A549 (cell line): ENCODE results near the gene RTKN2. TPM values are rescaled to one million over a fixed set of nuclear protein-coding genes. Genes with fewer than 3 reads are reported as not detected.

Experiments
- ATAC-seq, 2 experiments: fragments of 200-7000 bp in 1 of 2; fragments of >200 bp in 1 of 2; cut with Nextera tagmentation in 1 of 2; cut with Tn5 transposase in 1 of 2; 3 replicates each; pipeline versions ENCODE4 v1.8.0 to v1.9.1; 2018 to 2020; ENCODE audit warnings: mild to moderate bottlenecking in 1 of 2, moderate library complexity in 1 of 2
- CTCF ChIA-PET: fragments of 300-600 bp; sonication (Branson Sonifier 250); formaldehyde crosslinking; extraction: SDS; loops from one replicate; lab custom pipeline; 2021; ENCODE audit warnings: antibody characterized with exemption, inconsistent platforms; lab: Yijun Ruan, JAX
- POLR2A ChIA-PET: fragments of 350-600 bp; formaldehyde crosslinking; extraction: SDS; loops from one replicate; lab custom pipeline; 2021; ENCODE audit warnings: antibody characterized with exemption, inconsistent platforms; lab: Yijun Ruan, JAX
- DNase-seq, 2 experiments: peaks; one replicate each; pipeline versions ENCODE4 v3.0.0 to v3.0.0-alpha.2; 2011 to 2016; ENCODE audit warnings: low read depth in 1 of 2, low spot score in 1 of 2
- FAIRE-seq: peaks from 2 replicates; lab custom pipeline; 2011; peaks lifted over from hg19 to GRCh38; lab: Jason Lieb, UNC
- H3K27ac ChIP-seq, 2 experiments: fragments of >200 bp; sonication (Bioruptor Twin); formaldehyde crosslinking; 3 replicates each; pipeline ENCODE4 v1.5.1; 2016 to 2017
- H3K4me1 ChIP-seq: fragments of >200 bp; sonication (Bioruptor Twin); formaldehyde crosslinking; 3 replicates; pipeline ENCODE4 v1.6.1; 2016
- H3K4me2 ChIP-seq: fragments of >200 bp; sonication (Bioruptor Twin); formaldehyde crosslinking; 3 replicates; pipeline ENCODE4 v1.6.1; 2016
- H3K4me3 ChIP-seq: fragments of >200 bp; sonication (Bioruptor Twin); formaldehyde crosslinking; 3 replicates; pipeline ENCODE4 v1.5.1; 2016
- H3K9me3 ChIP-seq: fragments of >200 bp; sonication (Bioruptor Twin); formaldehyde crosslinking; 3 replicates; pipeline ENCODE4 v1.6.1; 2016
- BCL3 ChIP-seq: fragments of >200 bp; sonication (Bioruptor Twin); formaldehyde crosslinking; IDR thresholded peaks from 3 replicates; pipeline ENCODE4 v1.6.1; 2016
- E2F6 ChIP-seq: IDR thresholded peaks from 2 replicates; pipeline ENCODE4 v1.6.1; 2012; ENCODE audit warnings: low read depth, borderline replicate concordance
- EHF ChIP-seq: fragments of 250-450 bp; sonication (Bioruptor Pico); IDR thresholded peaks from 2 replicates; pipeline ENCODE4 v1.5.0; 2020; ENCODE audit warnings: mild to moderate bottlenecking
- EHMT2 ChIP-seq: fragments of 200-600 bp; sonication (generic); IDR thresholded peaks from 2 replicates; pipeline ENCODE4 v1.6.1; 2016; ENCODE audit warnings: antibody characterized with exemption, low read depth, mild to moderate bottlenecking, moderate library complexity
- FOSL2 ChIP-seq, 2 experiments: fragments of 450-650 bp in 1 of 2; fragments of >200 bp in 1 of 2; sonication (Bioruptor Twin) in 1 of 2; formaldehyde crosslinking; IDR thresholded peaks; 2 replicates each; pipeline versions ENCODE4 v1.5.0 to v1.6.1; 2016 to 2020; ENCODE audit warnings: mild to moderate bottlenecking in 1 of 2, moderate library complexity in 1 of 2
- HMGXB4 ChIP-seq: fragments of 250-450 bp; sonication (Bioruptor Pico); IDR thresholded peaks from 2 replicates; pipeline ENCODE4 v1.5.0; 2021; ENCODE audit warnings: mild to moderate bottlenecking, moderate library complexity, borderline replicate concordance
- HOXA7 ChIP-seq: fragments of 250-450 bp; sonication (Bioruptor Pico); IDR thresholded peaks from 2 replicates; pipeline ENCODE4 v1.5.0; 2020; ENCODE audit warnings: mild to moderate bottlenecking, moderate library complexity
- MAFK ChIP-seq: fragments of 450-650 bp; IDR thresholded peaks from 2 replicates; pipeline ENCODE4 v1.6.1; 2014; ENCODE audit not compliant: partially characterized antibody
- MAZ ChIP-seq: fragments of 150-350 bp; IDR thresholded peaks from 2 replicates; pipeline ENCODE4 v1.6.1; 2014; ENCODE audit warnings: antibody characterized with exemption, low read depth, low read length, borderline replicate concordance
- MYC ChIP-seq: IDR thresholded peaks from 2 replicates; pipeline ENCODE4 v1.6.1; 2012; ENCODE audit warnings: mild to moderate bottlenecking, inconsistent platforms, low read length, improper control_type of control experiment, borderline replicate concordance
- NPAS2 ChIP-seq: fragments of 250-450 bp; sonication (Bioruptor Pico); IDR thresholded peaks from 2 replicates; pipeline ENCODE4 v1.8.0; 2022; ENCODE audit warnings: mild to moderate bottlenecking, moderate library complexity, borderline replicate concordance
- PHF8 ChIP-seq: fragments of 200-600 bp; sonication (generic); IDR thresholded peaks from 2 replicates; pipeline ENCODE4 v1.6.1; 2016; ENCODE audit warnings: low read depth, mild to moderate bottlenecking, antibody characterized with exemption, moderate library complexity, borderline replicate concordance
- REST ChIP-seq: fragments of 200-600 bp; sonication (generic); IDR thresholded peaks from 2 replicates; pipeline ENCODE4 v1.6.1; 2016; ENCODE audit warnings: antibody characterized with exemption, mild to moderate bottlenecking, moderate library complexity
- RNF2 ChIP-seq: fragments of 200-600 bp; sonication (generic); IDR thresholded peaks from 2 replicates; pipeline ENCODE4 v1.6.1; 2016; ENCODE audit warnings: low read depth, mild to moderate bottlenecking, antibody characterized with exemption, moderate library complexity, borderline replicate concordance
- SREBF2 ChIP-seq: fragments of 450-650 bp; IDR thresholded peaks from 2 replicates; pipeline ENCODE4 v1.6.1; 2014; ENCODE audit warnings: mild to moderate bottlenecking, moderate library complexity
- ZNF302 ChIP-seq: fragments of 250-450 bp; sonication (Bioruptor Pico); IDR thresholded peaks from 2 replicates; pipeline ENCODE4 v1.9.0; 2021; ENCODE audit warnings: inconsistent platforms, mild to moderate bottlenecking, moderate library complexity
- ZSCAN20 ChIP-seq: fragments of 250-450 bp; sonication (Bioruptor Pico); IDR thresholded peaks from 2 replicates; pipeline ENCODE4 v1.8.0; 2022; ENCODE audit warnings: mild to moderate bottlenecking, moderate library complexity
- whole genome bisulfite sequencing: methylation state at CpG from one replicate; pipeline ENCODE4 v1.1.6; 2017; ENCODE audit errors: missing lambda C conversion rate; 5-methylcytosine and 5-hydroxymethylcytosine counted together
- polyA plus RNA-seq, 4 experiments: library from polyadenylated mRNA; depleted of rRNA in 3 of 4; stranded (reverse); fragments of >200 nt; fragmentation: RNase III in 1 of 4; extraction: RNeasy Plus Mini Kit Qiagen cat#74134 plus additional on column Dnase treatment in 1 of 4; gene quantifications; 2 replicates in 3 of 4; 3 replicates in 1 of 4; pipeline ENCODE4 v1.2.3, GENCODE V29; 2011 to 2017

Gene RTKN2
- polyA plus RNA-seq, 2 of the 4 experiments (the other 2 are of a cell fraction), result 1.8 to 2.4 TPM

GRCh38 chr10:62261666-62262065 is 7.0 kb downstream of the RTKN2 start:
- Histone ChIP-seq H3K4me2 (no peak overlapping the region), H3K27ac (no peak overlapping the region), H3K9me3 (no peaks in the 10 kb centered on the region), H3K4me3 (no peak overlapping the region), H3K4me1 (0 out of 3 replicates have a peak, but pooled peaks cover 4% of the 10 kb centered on the region)
- CTCF ChIA-PET, result interaction anchor here (1.1 to 2.2 kb wide), 4 partner anchors 17 to 332 kb away, joined by 3 to 10 read pairs (median 4); no protein-coding TSS in a partner anchor
- FAIRE-seq (no peak), ATAC-seq (no peak), DNase-seq (no peak)
- POLR2A ChIA-PET, result interaction anchor here (0.7 kb wide), 1 partner anchor 359 kb away, joined by 4 read pairs; no protein-coding TSS in a partner anchor
- TF ChIP-seq REST (no peak), SREBF2 (no peak), PHF8 (no peak), HMGXB4 (no peak), E2F6 (no peak), EHMT2 (no peak), HOXA7 (CRISPR knock-in tag) (no peak), MYC (no peak), MAZ (no peak), BCL3 (no peak), ZNF302 (no peak), NPAS2 (CRISPR knock-in tag) (no peak), EHF (CRISPR knock-in tag) (no peak), RNF2 (no peak), FOSL2 (IDR thresholded peaks at IDR 0.05) (no peak), FOSL2 (CRISPR knock-in tag; IDR thresholded peaks at IDR 0.05) (no peak)
- TF ChIP-seq, all 56 proteins: peak for 0

- no peaks in the 10 kb centered on the region for H3K9me3 ChIP-seq
- POLR2A ChIA-PET, result no interaction called here
- H3K4me3 ChIP-seq, result no peak overlapping the region
- DNase-seq, result no peak
- TF ChIP-seq ZSCAN20 (CRISPR knock-in tag), result no peak
- TF ChIP-seq MAFK, result peak; percentile 67
- CTCF ChIA-PET, result interaction anchor here (1.2 kb wide), 1 partner anchor 15 kb away, joined by 3 read pairs; no protein-coding TSS in a partner anchor
- ATAC-seq, result no peak
- H3K4me2 ChIP-seq, result no peak overlapping the region
- peak; percentile 46 for FAIRE-seq
- H3K4me1 ChIP-seq, result 0 out of 3 replicates have a peak, but pooled peaks cover 4% of the 10 kb centered on the region
- H3K27ac ChIP-seq, result no peak overlapping the region
- WGBS, result 74% methylated on average over 1 of the region's 1 CpG
Measured at GRCh38 chr10:62259998-62260397, 8.6 kb downstream of the RTKN2 start.
